SIG-M5 (cell line): ENCODE data around the gene MCU.
"Not testable (repeated sequence)": the region's sequence is repeated elsewhere in the genome, so short reads cannot be mapped to it uniquely, and the experiment has no call there.

Experiments
- DNase-seq: peaks from one replicate; lab custom pipeline; 2025; lab: John Stamatoyannopoulos, UW

The MCU gene

GRCh38 chr10:72903941-72904446, 212.1 kb downstream of the MCU start:
- not testable (repeated sequence) for DNase-seq

GRCh38 chr10:72904806-72905205, 212.9 kb downstream of the MCU start:
- DNase-seq, result no peak

GRCh38 chr10:72906446-72906845, 214.5 kb downstream of the MCU start:
- DNase-seq, result no peak

GRCh38 chr10:72910705-72911104, 218.8 kb downstream of the MCU start:
- DNase-seq, result no peak

- no peak for DNase-seq
Observed at GRCh38 chr10:72911758-72912157, 219.8 kb downstream of the MCU start.

GRCh38 chr10:72912736-72913135, 220.8 kb downstream of the MCU start:
- no peak for DNase-seq

GRCh38 chr10:72913287-72913686, 221.3 kb downstream of the MCU start:
- DNase-seq, result no peak

- not testable (repeated sequence) for DNase-seq
Observed at GRCh38 chr10:72917201-72917600, 225.3 kb downstream of the MCU start.

GRCh38 chr10:72917803-72918332, 225.9 kb downstream of the MCU start:
- DNase-seq, result not testable (repeated sequence)

- no peak for DNase-seq
Observed at GRCh38 chr10:72918352-72918751, 226.4 kb downstream of the MCU start.

- DNase-seq, result not testable (repeated sequence)
Observed at GRCh38 chr10:72921147-72921683, 229.3 kb downstream of the MCU start.

- no peak for DNase-seq
Observed at GRCh38 chr10:72924351-72924750, 232.4 kb downstream of the MCU start.

GRCh38 chr10:72925951-72926465, 234.1 kb downstream of the MCU start:
- DNase-seq, result no peak

GRCh38 chr10:72927485-72927884, 235.5 kb downstream of the MCU start:
- DNase-seq, result no peak

- no peak for DNase-seq
Observed at GRCh38 chr10:72928798-72929197, 236.9 kb downstream of the MCU start.

GRCh38 chr10:72930276-72930675, 238.3 kb downstream of the MCU start:
- DNase-seq, result no peak

GRCh38 chr10:72932259-72933015, 240.5 kb downstream of the MCU start:
- DNase-seq, result no peak

- DNase-seq, result no peak
Observed at GRCh38 chr10:72935361-72935760, 243.4 kb downstream of the MCU start.
